ENCODE measurements around the gene MAPK8IP2. TPM values are rescaled to one million over a fixed set of nuclear protein-coding genes. Genes with fewer than 3 reads are reported as not detected.

The MAPK8IP2 gene
- total and polyA plus RNA-seq, 2 of the 13 experiments (the other 11 are each of a cell fraction or from before 2014, with no cell fraction given), result 1.3 to 2.6 TPM

DNA sequence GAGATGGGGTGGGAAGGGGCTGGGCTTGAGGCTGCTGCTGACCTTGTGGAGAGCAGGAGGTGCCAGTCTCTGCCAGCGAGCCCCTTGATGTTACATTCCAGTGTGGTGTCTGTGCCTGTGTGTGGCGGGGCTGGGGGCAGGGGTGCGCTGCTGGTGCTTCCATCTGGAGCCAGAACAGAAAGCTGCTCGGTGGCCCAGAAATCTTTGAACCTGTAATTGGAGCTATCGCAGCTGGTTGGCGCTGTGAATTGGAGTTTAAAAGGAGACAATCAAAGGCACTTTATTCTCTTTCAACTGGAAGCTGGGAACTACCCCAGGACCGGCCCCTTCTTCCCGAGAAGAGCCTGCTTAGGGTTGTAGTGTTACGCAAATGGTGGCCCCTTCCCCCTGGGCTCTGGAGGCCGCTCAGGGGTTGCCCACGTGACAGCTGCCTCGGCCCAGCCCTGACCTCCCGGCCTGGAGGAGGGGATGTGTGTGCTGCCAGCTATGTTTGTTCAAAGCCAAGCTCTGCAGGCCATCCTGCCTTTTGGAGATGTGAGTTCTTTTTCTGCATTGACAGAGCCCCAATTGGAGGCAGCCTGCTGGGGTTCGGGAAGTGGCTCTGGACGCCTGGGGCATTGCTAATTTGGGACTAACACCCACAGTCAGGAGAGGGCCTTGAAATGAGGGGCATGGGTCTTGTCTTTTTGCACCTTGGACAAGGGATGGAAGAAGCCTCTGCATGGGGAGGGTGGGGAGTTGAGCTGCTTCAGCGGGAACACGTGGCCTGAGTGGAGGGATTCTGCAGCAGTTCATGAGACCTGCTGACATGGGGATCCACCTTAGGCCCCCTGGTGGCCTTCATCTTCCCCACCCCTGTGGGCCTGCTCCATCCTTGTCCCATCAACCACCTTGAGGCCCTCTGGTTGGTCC lies 41.4 kb downstream of the MAPK8IP2 start (continued):
- TF ChIP-seq, protein P1, sequence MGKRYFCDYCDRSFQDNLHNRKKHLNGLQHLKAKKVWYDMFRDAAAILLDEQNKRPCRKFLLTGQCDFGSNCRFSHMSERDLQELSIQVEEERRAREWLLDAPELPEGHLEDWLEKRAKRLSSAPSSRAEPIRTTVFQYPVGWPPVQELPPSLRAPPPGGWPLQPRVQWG (CRISPR knock-in tag; IDR thresholded peaks at IDR 0.05; ENCODE audit: borderline replicate concordance, low read depth), result no peak
- TF ChIP-seq FOSL1 (CRISPR knock-in tag; IDR thresholded peaks at IDR 0.05; ENCODE audit: borderline replicate concordance), result no peak
- peak; percentile 81 to 87 for TF ChIP-seq NR2F1 (CRISPR knock-in tag; IDR thresholded peaks at IDR 0.05)
- no peak for TF ChIP-seq ZNF24 (IDR thresholded peaks at IDR 0.05)
- 0 out of 2 replicates have a peak, but pooled peaks have one; percentile 15 for TF ChIP-seq ZNF317 (CRISPR knock-in tag; IDR thresholded peaks at IDR 0.05)
- peak; percentile 97 for TF ChIP-seq RARA (CRISPR knock-in tag; IDR thresholded peaks at IDR 0.05)
- TF ChIP-seq, protein P2, sequence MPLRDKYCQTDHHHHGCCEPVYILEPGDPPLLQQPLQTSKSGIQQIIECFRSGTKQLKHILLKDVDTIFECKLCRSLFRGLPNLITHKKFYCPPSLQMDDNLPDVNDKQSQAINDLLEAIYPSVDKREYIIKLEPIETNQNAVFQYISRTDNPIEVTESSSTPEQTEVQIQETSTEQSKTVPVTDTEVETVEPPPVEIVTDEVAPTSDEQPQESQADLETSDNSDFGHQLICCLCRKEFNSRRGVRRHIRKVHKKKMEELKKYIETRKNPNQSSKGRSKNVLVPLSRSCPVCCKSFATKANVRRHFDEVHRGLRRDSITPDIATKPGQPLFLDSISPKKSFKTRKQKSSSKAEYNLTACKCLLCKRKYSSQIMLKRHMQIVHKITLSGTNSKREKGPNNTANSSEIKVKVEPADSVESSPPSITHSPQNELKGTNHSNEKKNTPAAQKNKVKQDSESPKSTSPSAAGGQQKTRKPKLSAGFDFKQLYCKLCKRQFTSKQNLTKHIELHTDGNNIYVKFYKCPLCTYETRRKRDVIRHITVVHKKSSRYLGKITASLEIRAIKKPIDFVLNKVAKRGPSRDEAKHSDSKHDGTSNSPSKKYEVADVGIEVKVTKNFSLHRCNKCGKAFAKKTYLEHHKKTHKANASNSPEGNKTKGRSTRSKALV (CRISPR knock-in tag; IDR thresholded peaks at IDR 0.05), result peak; percentile 82; the same call in 1 of the 2 replicates
- no peak for TF ChIP-seq SP4 (CRISPR knock-in tag; IDR thresholded peaks at IDR 0.05)
- TF ChIP-seq MIER2 (CRISPR knock-in tag; IDR thresholded peaks at IDR 0.05), result no peak
- TF ChIP-seq TBX2 (CRISPR knock-in tag; IDR thresholded peaks at IDR 0.05; ENCODE audit: borderline replicate concordance), result peak; percentile 88
- TF ChIP-seq, protein P3, sequence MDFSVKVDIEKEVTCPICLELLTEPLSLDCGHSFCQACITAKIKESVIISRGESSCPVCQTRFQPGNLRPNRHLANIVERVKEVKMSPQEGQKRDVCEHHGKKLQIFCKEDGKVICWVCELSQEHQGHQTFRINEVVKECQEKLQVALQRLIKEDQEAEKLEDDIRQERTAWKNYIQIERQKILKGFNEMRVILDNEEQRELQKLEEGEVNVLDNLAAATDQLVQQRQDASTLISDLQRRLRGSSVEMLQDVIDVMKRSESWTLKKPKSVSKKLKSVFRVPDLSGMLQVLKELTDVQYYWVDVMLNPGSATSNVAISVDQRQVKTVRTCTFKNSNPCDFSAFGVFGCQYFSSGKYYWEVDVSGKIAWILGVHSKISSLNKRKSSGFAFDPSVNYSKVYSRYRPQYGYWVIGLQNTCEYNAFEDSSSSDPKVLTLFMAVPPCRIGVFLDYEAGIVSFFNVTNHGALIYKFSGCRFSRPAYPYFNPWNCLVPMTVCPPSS (IDR thresholded peaks at IDR 0.05), result no peak
- peak; percentile 55; the same call in 1 of the 2 replicates for TF ChIP-seq CBX5 (CRISPR knock-in tag; IDR thresholded peaks at IDR 0.05; ENCODE audit: borderline replicate concordance)
- TF ChIP-seq, protein P4, sequence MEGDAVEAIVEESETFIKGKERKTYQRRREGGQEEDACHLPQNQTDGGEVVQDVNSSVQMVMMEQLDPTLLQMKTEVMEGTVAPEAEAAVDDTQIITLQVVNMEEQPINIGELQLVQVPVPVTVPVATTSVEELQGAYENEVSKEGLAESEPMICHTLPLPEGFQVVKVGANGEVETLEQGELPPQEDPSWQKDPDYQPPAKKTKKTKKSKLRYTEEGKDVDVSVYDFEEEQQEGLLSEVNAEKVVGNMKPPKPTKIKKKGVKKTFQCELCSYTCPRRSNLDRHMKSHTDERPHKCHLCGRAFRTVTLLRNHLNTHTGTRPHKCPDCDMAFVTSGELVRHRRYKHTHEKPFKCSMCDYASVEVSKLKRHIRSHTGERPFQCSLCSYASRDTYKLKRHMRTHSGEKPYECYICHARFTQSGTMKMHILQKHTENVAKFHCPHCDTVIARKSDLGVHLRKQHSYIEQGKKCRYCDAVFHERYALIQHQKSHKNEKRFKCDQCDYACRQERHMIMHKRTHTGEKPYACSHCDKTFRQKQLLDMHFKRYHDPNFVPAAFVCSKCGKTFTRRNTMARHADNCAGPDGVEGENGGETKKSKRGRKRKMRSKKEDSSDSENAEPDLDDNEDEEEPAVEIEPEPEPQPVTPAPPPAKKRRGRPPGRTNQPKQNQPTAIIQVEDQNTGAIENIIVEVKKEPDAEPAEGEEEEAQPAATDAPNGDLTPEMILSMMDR (CRISPR knock-in tag; IDR thresholded peaks at IDR 0.05), result peak; percentile 60
- TF ChIP-seq TBX3 (IDR thresholded peaks at IDR 0.05; ENCODE audit: borderline replicate concordance), result no peak
- TF ChIP-seq, protein P5, sequence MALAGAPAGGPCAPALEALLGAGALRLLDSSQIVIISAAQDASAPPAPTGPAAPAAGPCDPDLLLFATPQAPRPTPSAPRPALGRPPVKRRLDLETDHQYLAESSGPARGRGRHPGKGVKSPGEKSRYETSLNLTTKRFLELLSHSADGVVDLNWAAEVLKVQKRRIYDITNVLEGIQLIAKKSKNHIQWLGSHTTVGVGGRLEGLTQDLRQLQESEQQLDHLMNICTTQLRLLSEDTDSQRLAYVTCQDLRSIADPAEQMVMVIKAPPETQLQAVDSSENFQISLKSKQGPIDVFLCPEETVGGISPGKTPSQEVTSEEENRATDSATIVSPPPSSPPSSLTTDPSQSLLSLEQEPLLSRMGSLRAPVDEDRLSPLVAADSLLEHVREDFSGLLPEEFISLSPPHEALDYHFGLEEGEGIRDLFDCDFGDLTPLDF (CRISPR knock-in tag; IDR thresholded peaks at IDR 0.05), result no peak
- TF ChIP-seq ZNF547 (CRISPR knock-in tag; IDR thresholded peaks at IDR 0.05), result no peak
